Stimulated activated naive CD8-positive, alpha-beta T cell treated with anti-CD3 and anti-CD28 coated beads, Interleukin-15, Interleukin-2, amounts not matched to agents 100 ng/mL and 50 ng/mL, for 24 hours (primary cell): Measurements from ENCODE around the gene CFAP92.

Experiments
- H3K27ac Mint-ChIP-seq: one replicate; pipeline ENCODE4 v1.8.0; 2021; ENCODE audit warnings: mild to moderate bottlenecking, mixed read lengths
- H3K27me3 Mint-ChIP-seq: one replicate; pipeline ENCODE4 v1.8.0; 2021; ENCODE audit warnings: mixed read lengths
- H3K36me3 Mint-ChIP-seq: one replicate; pipeline ENCODE4 v1.8.0; 2021; ENCODE audit warnings: low read depth, mixed read lengths
- H3K4me1 Mint-ChIP-seq: one replicate; pipeline ENCODE4 v1.8.0; 2021; ENCODE audit warnings: low read depth, mixed read lengths
- H3K4me3 Mint-ChIP-seq: one replicate; pipeline ENCODE4 v1.8.0; 2021; ENCODE audit warnings: mild to moderate bottlenecking, mixed read lengths
- H3K9me3 Mint-ChIP-seq: one replicate; pipeline ENCODE4 v1.8.0; 2021; ENCODE audit warnings: mixed read lengths

The CFAP92 gene

GRCh38 chr3:128965280-128965679 lies 28.6 kb downstream of the CFAP92 start:
- Mint-ChIP-seq H3K4me1 (peaks cover 5% of the 10 kb centered on the region), H3K36me3 (no peaks in the 10 kb centered on the region), H3K27ac (no peak overlapping the region), H3K27me3 (no peaks in the 10 kb centered on the region), H3K4me3 (no peak overlapping the region), H3K9me3 (no peaks in the 10 kb centered on the region)

- H3K9me3 Mint-ChIP-seq = no peaks in the 10 kb centered on the region
- no peaks in the 10 kb centered on the region for H3K27me3 Mint-ChIP-seq
- H3K27ac Mint-ChIP-seq = no peak overlapping the region
- no peaks in the 10 kb centered on the region for H3K36me3 Mint-ChIP-seq
- H3K4me3 Mint-ChIP-seq = no peak overlapping the region
- no peaks in the 10 kb centered on the region for H3K4me1 Mint-ChIP-seq
Measured at GRCh38 chr3:128956440-128956839, 37.4 kb downstream of the CFAP92 start.

- Mint-ChIP-seq H3K4me3 (no peak overlapping the region), H3K9me3 (no peaks in the 10 kb centered on the region), H3K27ac (no peak overlapping the region), H3K4me1 (no peaks in the 10 kb centered on the region), H3K36me3 (no peaks in the 10 kb centered on the region), H3K27me3 (no peaks in the 10 kb centered on the region)
Measured at GRCh38 chr3:128950223-128950938, 43.5 kb downstream of the CFAP92 start.

- no peaks in the 10 kb centered on the region for H3K27me3 Mint-ChIP-seq
- H3K9me3 Mint-ChIP-seq = no peaks in the 10 kb centered on the region
- no peak overlapping the region for H3K4me3 Mint-ChIP-seq
- H3K4me1 Mint-ChIP-seq = no peaks in the 10 kb centered on the region
- H3K27ac Mint-ChIP-seq = no peak overlapping the region
- H3K36me3 Mint-ChIP-seq = no peaks in the 10 kb centered on the region
Measured at GRCh38 chr3:128949158-128949557, 44.7 kb downstream of the CFAP92 start.

GRCh38 chr3:128946411-128946810 lies 47.5 kb downstream of the CFAP92 start:
- Mint-ChIP-seq H3K4me3 (no peak overlapping the region), H3K27ac (no peak overlapping the region), H3K4me1 (no peaks in the 10 kb centered on the region), H3K27me3 (no peaks in the 10 kb centered on the region), H3K9me3 (no peaks in the 10 kb centered on the region), H3K36me3 (no peaks in the 10 kb centered on the region)

GRCh38 chr3:128945878-128946175 lies 48.0 kb downstream of the CFAP92 start:
- no peaks in the 10 kb centered on the region for H3K4me1 Mint-ChIP-seq
- no peaks in the 10 kb centered on the region for H3K36me3 Mint-ChIP-seq
- no peaks in the 10 kb centered on the region for H3K27me3 Mint-ChIP-seq
- H3K9me3 Mint-ChIP-seq = no peaks in the 10 kb centered on the region
- H3K27ac Mint-ChIP-seq = no peak overlapping the region
- H3K4me3 Mint-ChIP-seq = no peak overlapping the region

GRCh38 chr3:128945041-128945877 lies 48.6 kb downstream of the CFAP92 start:
- no peaks in the 10 kb centered on the region for H3K36me3 Mint-ChIP-seq
- no peak overlapping the region for H3K4me3 Mint-ChIP-seq
- H3K4me1 Mint-ChIP-seq = no peaks in the 10 kb centered on the region
- H3K27me3 Mint-ChIP-seq = peaks cover 1% of the 10 kb centered on the region
- no peaks in the 10 kb centered on the region for H3K9me3 Mint-ChIP-seq
- no peak overlapping the region for H3K27ac Mint-ChIP-seq

GRCh38 chr3:128942161-128942952 lies 51.5 kb downstream of the CFAP92 start:
- H3K4me1 Mint-ChIP-seq = no peaks in the 10 kb centered on the region
- peaks cover 5% of the 10 kb centered on the region for H3K27me3 Mint-ChIP-seq
- no peak overlapping the region for H3K4me3 Mint-ChIP-seq
- no peaks in the 10 kb centered on the region for H3K36me3 Mint-ChIP-seq
- H3K9me3 Mint-ChIP-seq = no peaks in the 10 kb centered on the region
- H3K27ac Mint-ChIP-seq = no peak overlapping the region

- H3K4me1 Mint-ChIP-seq = no peaks in the 10 kb centered on the region
- no peaks in the 10 kb centered on the region for H3K9me3 Mint-ChIP-seq
- H3K4me3 Mint-ChIP-seq = no peak overlapping the region
- H3K36me3 Mint-ChIP-seq = no peaks in the 10 kb centered on the region
- H3K27me3 Mint-ChIP-seq = peaks cover 5% of the 10 kb centered on the region
- no peak overlapping the region for H3K27ac Mint-ChIP-seq
Measured at GRCh38 chr3:128940252-128940651, 53.6 kb downstream of the CFAP92 start.

- no peak overlapping the region for H3K27ac Mint-ChIP-seq
- no peaks in the 10 kb centered on the region for H3K36me3 Mint-ChIP-seq
- peaks cover 5% of the 10 kb centered on the region for H3K27me3 Mint-ChIP-seq
- H3K9me3 Mint-ChIP-seq = no peaks in the 10 kb centered on the region
- no peaks in the 10 kb centered on the region for H3K4me1 Mint-ChIP-seq
- no peak overlapping the region for H3K4me3 Mint-ChIP-seq
Measured at GRCh38 chr3:128936341-128936740, 57.5 kb downstream of the CFAP92 start.

GRCh38 chr3:128935922-128936321 lies 58.0 kb downstream of the CFAP92 start:
- Mint-ChIP-seq H3K27me3 (peaks cover 5% of the 10 kb centered on the region), H3K9me3 (no peaks in the 10 kb centered on the region), H3K36me3 (no peaks in the 10 kb centered on the region), H3K27ac (no peak overlapping the region), H3K4me3 (no peak overlapping the region), H3K4me1 (no peaks in the 10 kb centered on the region)

- H3K9me3 Mint-ChIP-seq = no peaks in the 10 kb centered on the region
- no peaks in the 10 kb centered on the region for H3K27me3 Mint-ChIP-seq
- no peaks in the 10 kb centered on the region for H3K4me1 Mint-ChIP-seq
- no peak overlapping the region for H3K4me3 Mint-ChIP-seq
- no peaks in the 10 kb centered on the region for H3K36me3 Mint-ChIP-seq
- no peak overlapping the region for H3K27ac Mint-ChIP-seq
Measured at GRCh38 chr3:128933922-128934253, 60.0 kb downstream of the CFAP92 start.

- H3K27ac Mint-ChIP-seq = no peak overlapping the region
- H3K4me3 Mint-ChIP-seq = no peak overlapping the region
- no peaks in the 10 kb centered on the region for H3K27me3 Mint-ChIP-seq
- H3K4me1 Mint-ChIP-seq = no peaks in the 10 kb centered on the region
- H3K36me3 Mint-ChIP-seq = no peaks in the 10 kb centered on the region
- no peaks in the 10 kb centered on the region for H3K9me3 Mint-ChIP-seq
Measured at GRCh38 chr3:128933213-128933921, 60.5 kb downstream of the CFAP92 start.

- Mint-ChIP-seq H3K4me1 (no peaks in the 10 kb centered on the region), H3K27ac (no peak overlapping the region), H3K36me3 (no peaks in the 10 kb centered on the region)
Measured at GRCh38 chr3:128932516-128933212, 61.2 kb downstream of the CFAP92 start.

More at GRCh38 chr3:128932516-128933212, 61.2 kb downstream of the CFAP92 start:
- Mint-ChIP-seq H3K4me3 (no peak overlapping the region), H3K27me3 (no peaks in the 10 kb centered on the region), H3K9me3 (no peaks in the 10 kb centered on the region)
